H1 (cell line): ENCODE data around the gene FGFR2. TPM values are rescaled to one million over a fixed set of nuclear protein-coding genes. Genes with fewer than 3 reads are reported as not detected.

Experiments
- CTCF ChIA-PET: fragments of 300-600 bp; sonication (Branson Sonifier 250); formaldehyde crosslinking; loops from one replicate; lab custom pipeline; 2021; ENCODE audit not compliant: partially characterized antibody; lab: Charles Lee
- POLR2A ChIA-PET: fragments of 300-600 bp; sonication (Branson Sonifier 250); formaldehyde crosslinking; loops from one replicate; lab custom pipeline; 2021; ENCODE audit warnings: inconsistent platforms; ENCODE audit not compliant: partially characterized antibody; lab: Charles Lee
- DNase-seq, 2 experiments: peaks; one replicate each; pipeline versions ENCODE4 v3.0.0 to v3.0.0-alpha.2; 2010 to 2022; ENCODE audit warnings: low spot score in 2 of 2, low read depth in 1 of 2, mixed read lengths in 1 of 2
- FAIRE-seq: peaks from 2 replicates; lab custom pipeline; 2011; peaks lifted over from hg19 to GRCh38; lab: Jason Lieb, UNC
- H2AFZ ChIP-seq: 2 replicates; pipeline ENCODE4 v1.8.1; 2012; ENCODE audit warnings: low read length, inconsistent platforms
- H2AK5ac ChIP-seq: 2 replicates; pipeline ENCODE4 v1.6.1; 2013; ENCODE audit warnings: low read depth, low read length
- H2BK120ac ChIP-seq: replicated peaks from 2 replicates; pipeline ENCODE3; 2013; ENCODE audit warnings: low read depth, low read length, inconsistent platforms
- H2BK12ac ChIP-seq: 2 replicates; pipeline ENCODE4 v1.6.1; 2013; ENCODE audit warnings: low read depth, low read length
- H2BK15ac ChIP-seq: 2 replicates; pipeline ENCODE4 v1.6.1; 2013; ENCODE audit warnings: low read length
- H2BK20ac ChIP-seq: 2 replicates; pipeline ENCODE4 v1.6.1; 2013; ENCODE audit warnings: low read length
- H2BK5ac ChIP-seq: 2 replicates; pipeline ENCODE4 v1.6.1; 2013; ENCODE audit warnings: low read depth, low read length
- H3K14ac ChIP-seq: 2 replicates; pipeline ENCODE4 v1.6.1; 2013; ENCODE audit warnings: inconsistent platforms; ENCODE audit not compliant: insufficient read length
- H3K18ac ChIP-seq: 2 replicates; pipeline ENCODE4 v1.6.1; 2013; ENCODE audit warnings: low read length; ENCODE audit errors: extremely low read depth
- H3K23ac ChIP-seq: 2 replicates; pipeline ENCODE4 v1.6.1; 2013; ENCODE audit warnings: inconsistent platforms; ENCODE audit not compliant: insufficient read length
- H3K23me2 ChIP-seq: 2 replicates; pipeline ENCODE4 v1.6.1; 2013; ENCODE audit warnings: low read depth, low read length
- H3K27ac ChIP-seq: 2 replicates; pipeline ENCODE4 v1.6.1; 2011; ENCODE audit warnings: low read depth, low read length, inconsistent platforms
- H3K27me3 ChIP-seq, 4 experiments: replicated peaks in 1 of 4; 1 replicate in 1 of 4; 2 replicates in 3 of 4; pipeline versions ENCODE4 v1.6.1 to v1.8.1; 2011 to 2013; ENCODE audit warnings: low read length in 3 of 4, mild to moderate bottlenecking in 3 of 4, inconsistent platforms in 2 of 4, mixed read lengths in 2 of 4, moderate library complexity in 1 of 4; ENCODE audit not compliant: control insufficient read depth in 3 of 4, insufficient read depth in 3 of 4; ENCODE audit errors: extremely low read depth in 1 of 4
- H3K36me3 ChIP-seq, 4 experiments: 2 replicates each; pipeline versions ENCODE4 v1.6.1 to v1.8.1; 2011 to 2013; ENCODE audit warnings: mild to moderate bottlenecking in 4 of 4, low read length in 3 of 4, moderate library complexity in 2 of 4, control low read depth in 1 of 4, inconsistent platforms in 1 of 4; ENCODE audit not compliant: insufficient read depth in 4 of 4, control insufficient read depth in 2 of 4
- H3K4ac ChIP-seq: replicated peaks from 2 replicates; pipeline ENCODE3; 2013; ENCODE audit warnings: low read length, low read depth, mixed read lengths, inconsistent platforms; ENCODE audit not compliant: insufficient read length
- H3K4me1 ChIP-seq, 4 experiments: replicated peaks in 1 of 4; 1 replicate in 1 of 4; 2 replicates in 3 of 4; pipeline versions ENCODE4 v1.6.1 to v1.8.1; 2011 to 2013; ENCODE audit warnings: low read length in 3 of 4, inconsistent platforms in 2 of 4, mixed read lengths in 1 of 4; ENCODE audit not compliant: insufficient read depth in 4 of 4, control insufficient read depth in 3 of 4
- H3K4me2 ChIP-seq, 2 experiments: 2 replicates each; pipeline versions ENCODE4 v1.6.1 to v1.8.1; 2011 to 2013; ENCODE audit warnings: low read depth in 2 of 2, low read length in 2 of 2, control low read depth in 1 of 2, inconsistent platforms in 1 of 2, mild to moderate bottlenecking in 1 of 2; ENCODE audit not compliant: insufficient read depth in 1 of 2
- H3K4me3 ChIP-seq, 4 experiments: fragments of 200-600, 300-600 bp in 1 of 4; sonication (generic), shearing (Covaris generic), sonication (Bioruptor Twin) in 1 of 4; 2 replicates each; pipeline versions ENCODE4 v1.5.1 to v1.8.1; 2011 to 2016; ENCODE audit warnings: low read length in 4 of 4, low read depth in 3 of 4, control low read depth in 2 of 4, inconsistent platforms in 2 of 4, mild to moderate bottlenecking in 2 of 4, mixed read lengths in 1 of 4, moderate library complexity in 1 of 4; ENCODE audit not compliant: insufficient read depth in 2 of 4; ENCODE audit errors: extremely low read depth in 1 of 4
- H3K56ac ChIP-seq: replicated peaks from 2 replicates; pipeline ENCODE3; 2013; ENCODE audit warnings: low read depth, mild to moderate bottlenecking, mixed read lengths, low read length, inconsistent platforms; ENCODE audit not compliant: insufficient read length
- H3K79me1 ChIP-seq: 2 replicates; pipeline ENCODE4 v1.6.1; 2013; ENCODE audit warnings: low read depth, low read length, control low read depth
- H3K79me2 ChIP-seq, 2 experiments: 2 replicates each; pipeline versions ENCODE4 v1.6.1 to v1.8.1; 2012 to 2013; ENCODE audit warnings: low read length in 2 of 2, mild to moderate bottlenecking in 2 of 2, inconsistent platforms in 1 of 2; ENCODE audit not compliant: insufficient read depth in 2 of 2, control insufficient read depth in 1 of 2
- H3K9ac ChIP-seq, 4 experiments: replicated peaks in 1 of 4; 1 replicate in 1 of 4; 2 replicates in 3 of 4; pipeline versions ENCODE4 v1.6.1 to v1.8.1; 2011 to 2013; ENCODE audit warnings: low read depth in 3 of 4, low read length in 3 of 4, control low read depth in 2 of 4, mild to moderate bottlenecking in 2 of 4, moderate library complexity in 2 of 4, inconsistent platforms in 1 of 4; ENCODE audit errors: extremely low read depth in 1 of 4
- H3K9me3 ChIP-seq, 2 experiments: 2 replicates each; pipeline versions ENCODE4 v1.6.1 to v1.8.1; 2012 to 2013; ENCODE audit warnings: mild to moderate bottlenecking in 2 of 2, moderate library complexity in 2 of 2, control low read depth in 1 of 2, inconsistent platforms in 1 of 2, low read depth in 1 of 2, low read length in 1 of 2, mixed read lengths in 1 of 2; ENCODE audit not compliant: insufficient read depth in 2 of 2
- H4K20me1 ChIP-seq, 2 experiments: replicated peaks in 1 of 2; 2 replicates each; pipeline versions ENCODE3 to v1.8.1; 2011 to 2013; ENCODE audit warnings: inconsistent platforms in 2 of 2, low read length in 2 of 2, mild to moderate bottlenecking in 1 of 2; ENCODE audit not compliant: insufficient read depth in 2 of 2, control insufficient read depth in 1 of 2
- H4K5ac ChIP-seq: 2 replicates; pipeline ENCODE4 v1.6.1; 2013; ENCODE audit warnings: low read length, low read depth, mixed read lengths, inconsistent platforms; ENCODE audit not compliant: insufficient read length
- H4K8ac ChIP-seq: 2 replicates; pipeline ENCODE4 v1.8.0; 2013; ENCODE audit warnings: mild to moderate bottlenecking, moderate library complexity, low read length, inconsistent platforms; ENCODE audit not compliant: insufficient read depth; ENCODE audit errors: extremely low read depth
- H4K91ac ChIP-seq: replicated peaks from 2 replicates; pipeline ENCODE3; 2013; ENCODE audit warnings: low read length, mixed read lengths, inconsistent platforms; ENCODE audit not compliant: insufficient read length
- BACH1 ChIP-seq: IDR thresholded peaks from 2 replicates; pipeline ENCODE4 v1.6.1; 2012; ENCODE audit warnings: low read length, improper control_type of control experiment
- CBX5 ChIP-seq: fragments of 300-800, 300-1000 bp; sonication (generic); IDR thresholded peaks from 2 replicates; pipeline ENCODE4 v1.7.1; 2016; ENCODE audit warnings: antibody characterized with exemption, low read length, low read depth
- EGR1 ChIP-seq: IDR thresholded peaks from 2 replicates; pipeline ENCODE4 v1.6.1; 2011; ENCODE audit warnings: low read depth, low read length, borderline replicate concordance
- GTF2F1 ChIP-seq: IDR thresholded peaks from 2 replicates; pipeline ENCODE4 v1.6.1; 2012; ENCODE audit warnings: low read depth, low read length, improper control_type of control experiment, borderline replicate concordance
- KDM1A ChIP-seq: fragments of 200-600, 300-600 bp; sonication (generic); IDR thresholded peaks from 2 replicates; pipeline ENCODE4 v1.7.1; 2016; ENCODE audit warnings: mild to moderate bottlenecking, low read length, borderline replicate concordance
- RBBP5 ChIP-seq: IDR thresholded peaks from 2 replicates; pipeline ENCODE4 v1.7.1; 2012; ENCODE audit warnings: low read depth, mild to moderate bottlenecking, inconsistent platforms, low read length, moderate library complexity, borderline replicate concordance
- SP2 ChIP-seq: IDR thresholded peaks from 2 replicates; pipeline ENCODE4 v1.6.1; 2012; ENCODE audit warnings: mild to moderate bottlenecking, low read length, inconsistent platforms
- TAF7 ChIP-seq: optimal IDR thresholded peaks from 2 replicates; pipeline ENCODE3; 2011; ENCODE audit warnings: low read depth, mild to moderate bottlenecking, inconsistent platforms, low read length, moderate library complexity, borderline replicate concordance
- YY1 ChIP-seq: IDR thresholded peaks from 2 replicates; pipeline ENCODE4 v1.6.1; 2011; ENCODE audit warnings: low read depth, mild to moderate bottlenecking, low read length
- WGBS, 2 experiments: shearing (Covaris generic) in 1 of 2; methylation state at CpG; one replicate each; pipeline versions ENCODE4 v1.1.6 to v1.1.7; 2013 to 2015; ENCODE audit warnings: low lambda C conversion rate in 2 of 2, mixed read lengths in 2 of 2, inconsistent platforms in 1 of 2, low coverage in 1 of 2, missing lambda C conversion rate in 1 of 2; ENCODE audit not compliant: insufficient replicate concordance in 2 of 2, insufficient coverage in 1 of 2, insufficient read length in 1 of 2; ENCODE audit errors: extremely low coverage in 1 of 2, missing lambda C conversion rate in 1 of 2; 5-methylcytosine and 5-hydroxymethylcytosine counted together
- polyA plus RNA-seq, 7 experiments: library from polyadenylated mRNA; depleted of rRNA in 3 of 7; stranded (reverse) in 5 of 7; unstranded in 2 of 7; fragments of >200 nt in 5 of 7; fragments of 200-250 nt in 2 of 7; gene quantifications; 1 replicate in 5 of 7; 2 replicates in 1 of 7; 4 replicates in 1 of 7; pipeline versions ENCODE4 v1.2.1 to v1.2.3, GENCODE V29; 2011 to 2013; ENCODE audit warnings: missing spikeins in 2 of 7, mixed read lengths in 2 of 7
- total RNA-seq: library from RNA; stranded (reverse); fragmentation: NEBNext Ultra II Directional; extraction: Animal tissue kit (Norgen Biotek cat#: 25700); gene quantifications from 2 replicates; pipeline ENCODE4 v1.2.1, GENCODE V29; 2021
- TF ChIP-seq, protein P1 (sequence below): IDR thresholded peaks from 2 replicates; pipeline ENCODE4 v1.6.1; 2011; ENCODE audit warnings: low read length, improper control_type of control experiment

Gene FGFR2
- total and polyA plus RNA-seq, 2 of the 8 experiments (the other 6 are each of a cell fraction or from before 2014, with no cell fraction given) = 50.2 to 81.2 TPM

GRCh38 chr10:121596689-121597503 is 1.3 kb downstream of the FGFR2 start:
- H4K20me1 ChIP-seq = peaks cover 26 to 35% of the 10 kb centered on the region in 2 experiments
- TF ChIP-seq TAF7 (peak; percentile 84), BACH1 (no peak), EGR1 (no peak), CBX5 (no peak), RBBP5 (0 out of 2 replicates have a peak, but pooled peaks have one; percentile 62), GTF2F1 (no peak), SP2 (no peak), KDM1A (no peak), YY1 (peak; percentile 66; the same call in 1 of the 2 replicates)
- TF ChIP-seq, protein P1, sequence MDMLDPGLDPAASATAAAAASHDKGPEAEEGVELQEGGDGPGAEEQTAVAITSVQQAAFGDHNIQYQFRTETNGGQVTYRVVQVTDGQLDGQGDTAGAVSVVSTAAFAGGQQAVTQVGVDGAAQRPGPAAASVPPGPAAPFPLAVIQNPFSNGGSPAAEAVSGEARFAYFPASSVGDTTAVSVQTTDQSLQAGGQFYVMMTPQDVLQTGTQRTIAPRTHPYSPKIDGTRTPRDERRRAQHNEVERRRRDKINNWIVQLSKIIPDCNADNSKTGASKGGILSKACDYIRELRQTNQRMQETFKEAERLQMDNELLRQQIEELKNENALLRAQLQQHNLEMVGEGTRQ = no peak

More at GRCh38 chr10:121596689-121597503, 1.3 kb downstream of the FGFR2 start:
- Histone ChIP-seq H3K23ac (no peak overlapping the region), H3K36me3 (peaks cover 6 to 34% (median 16%) of the 10 kb centered on the region in 4 experiments), H4K91ac (peak overlapping the region; percentile 90), H3K79me1 (peaks cover 17% of the 10 kb centered on the region; the same call in 1 of the 2 replicates), H3K27me3 (peaks cover 0 to 3% (median 0%) of the 10 kb centered on the region in 4 experiments; a peak in 1 of 7 replicates), H3K56ac (peak overlapping the region; percentile 86), H3K4me1 (peaks cover 14 to 39% (median 29%) of the 10 kb centered on the region in 4 experiments), H3K4me3 (peak overlapping the region; percentile 95 to 100 (median 97)), H3K79me2 (peaks cover 34 to 54% of the 10 kb centered on the region in 2 experiments), H3K18ac (peak overlapping the region; percentile 97), H4K5ac (peak overlapping the region; percentile 66), H3K23me2 (peaks cover 13% of the 10 kb centered on the region), H2BK5ac (peak overlapping the region; percentile 99), H2BK12ac (peak overlapping the region; percentile 96), H3K4me2 (peak overlapping the region; percentile 88 to 99), H3K9ac (peak overlapping the region; percentile 72 to 89 (median 86)), H2AK5ac (no peak overlapping the region), H4K8ac (peak overlapping the region; percentile 94), H3K4ac (peak overlapping the region; percentile 73), H3K9me3 (no peaks in the 10 kb centered on the region), H2BK120ac (peak overlapping the region; percentile 93), H2AFZ (no peak overlapping the region), H2BK15ac (0 out of 2 replicates have a peak overlapping the region, but pooled peaks have one; percentile 63), H3K14ac (no peak overlapping the region), H2BK20ac (peak overlapping the region; percentile 82), H3K27ac (peak overlapping the region; percentile 92)
- ChIA-PET CTCF (interaction anchor here (0.7 to 1.0 kb wide), 4 partner anchors 10 to 94 kb away, joined by 3 to 5 read pairs (median 4); no protein-coding TSS in a partner anchor), POLR2A (interaction anchor here (0.6 to 1.9 kb wide), 22 partner anchors 10 to 102 kb away, joined by 3 to 15 read pairs (median 4); no protein-coding TSS in a partner anchor)
- WGBS, 2 experiments = 1% methylated on average over 33 of the region's 54 CpGs; no CpG with 5 or more reads in 1 of the 2 experiments
- FAIRE-seq (peak; percentile 90), DNase-seq (peak; percentile 62 to 74)
